ENCODE data around the gene SLC10A7. TPM values are rescaled to one million over a fixed set of nuclear protein-coding genes. Genes with fewer than 3 reads are reported as not detected.

Gene SLC10A7
- total RNA-seq, 1 donor from 2014 or later = 23.5 TPM

DNA sequence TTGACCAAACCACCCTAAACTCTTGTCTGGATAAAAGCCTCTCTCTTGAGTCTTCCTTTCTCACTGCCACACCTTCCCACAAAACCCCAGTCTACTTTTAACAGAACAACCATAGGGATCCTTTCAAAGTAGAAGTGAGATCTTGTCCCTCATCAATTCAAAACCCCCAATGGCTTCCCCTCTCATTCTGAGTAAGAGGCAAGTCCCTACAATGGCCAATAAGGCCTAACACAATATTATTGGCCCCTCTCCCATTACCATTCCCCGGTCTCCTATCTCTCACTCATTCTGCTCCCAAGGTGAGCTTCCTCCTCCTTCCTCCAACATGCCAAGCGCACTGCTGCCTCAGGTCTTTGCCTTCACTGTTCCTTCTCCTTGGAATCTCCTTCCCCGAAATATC lies 250.3 kb downstream of the SLC10A7 start:
- Histone ChIP-seq H3K9me3 (no peaks in the 10 kb centered on the region), H3K4me3 (no peak overlapping the region), H3K27me3 (ENCODE audit: low read depth) (no peaks in the 10 kb centered on the region), H3K36me3 (no peaks in the 10 kb centered on the region), H3K4me1 (no peaks in the 10 kb centered on the region), H3K27ac (no peak overlapping the region)
- no peak for TF ChIP-seq CTCF (IDR thresholded peaks at IDR 0.05)
- ATAC-seq = no peak
- intact Hi-C loops (cut with DNase I) = no loop called here
- no peak for DNase-seq

DNA sequence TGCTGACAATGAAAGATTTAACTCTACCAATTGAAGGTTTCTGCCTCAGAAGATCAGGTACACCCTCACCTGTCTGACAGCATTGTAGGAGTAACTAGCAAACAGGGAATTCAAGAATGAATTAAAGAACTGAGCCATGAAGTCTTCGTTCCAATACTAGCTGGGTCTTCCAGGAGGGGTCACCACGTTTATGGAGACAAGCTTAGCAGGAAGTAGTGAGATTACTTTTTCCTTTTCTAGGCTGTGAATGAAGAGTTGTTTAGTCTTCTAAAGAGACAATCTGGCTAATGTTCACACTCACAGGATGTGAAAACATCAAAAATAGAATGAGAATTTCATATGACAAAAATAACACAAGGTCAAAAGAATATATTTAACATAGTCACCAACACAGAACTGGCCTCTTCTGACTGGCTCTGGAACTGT lies 252.5 kb downstream of the SLC10A7 start:
- intact Hi-C loops (cut with DNase I) = no loop called here
- ATAC-seq (no peak), DNase-seq (no peak)

GRCh38 chr4:146267826-146268225 lies 253.9 kb downstream of the SLC10A7 start:
- Histone ChIP-seq H3K4me1 (no peaks in the 10 kb centered on the region), H3K9me3 (no peaks in the 10 kb centered on the region), H3K27me3 (ENCODE audit: low read depth) (no peaks in the 10 kb centered on the region), H3K4me3 (no peak overlapping the region), H3K36me3 (no peaks in the 10 kb centered on the region), H3K27ac (no peak overlapping the region)
- intact Hi-C loops (cut with DNase I) = no loop called here
- ATAC-seq (no peak), DNase-seq (no peak)
- TF ChIP-seq CTCF (IDR thresholded peaks at IDR 0.05) = no peak

More for the DNA sequence above, 252.5 kb downstream of the SLC10A7 start:
- no peaks in the 10 kb centered on the region for H3K4me1 ChIP-seq
- H3K27me3 ChIP-seq (ENCODE audit: low read depth) = no peaks in the 10 kb centered on the region
- H3K36me3 ChIP-seq = no peaks in the 10 kb centered on the region
- no peaks in the 10 kb centered on the region for H3K9me3 ChIP-seq
- no peak for TF ChIP-seq CTCF (IDR thresholded peaks at IDR 0.05)
- no peak overlapping the region for H3K4me3 ChIP-seq
- no peak overlapping the region for H3K27ac ChIP-seq

- intact Hi-C loops (cut with DNase I) = no loop called here
- ATAC-seq (no peak), DNase-seq (no peak)
- Histone ChIP-seq H3K4me3 (no peak overlapping the region), H3K36me3 (no peaks in the 10 kb centered on the region), H3K27me3 (ENCODE audit: low read depth) (no peaks in the 10 kb centered on the region), H3K4me1 (no peaks in the 10 kb centered on the region), H3K9me3 (no peaks in the 10 kb centered on the region), H3K27ac (no peak overlapping the region)
- TF ChIP-seq CTCF (IDR thresholded peaks at IDR 0.05) = no peak
Observed at GRCh38 chr4:146265950-146266490, 255.7 kb downstream of the SLC10A7 start.

- Histone ChIP-seq H3K27ac (no peak overlapping the region), H3K9me3 (no peaks in the 10 kb centered on the region), H3K27me3 (ENCODE audit: low read depth) (no peaks in the 10 kb centered on the region), H3K36me3 (no peaks in the 10 kb centered on the region), H3K4me3 (no peak overlapping the region), H3K4me1 (no peaks in the 10 kb centered on the region)
- no peak for DNase-seq
- ATAC-seq = no peak
- intact Hi-C loops (cut with DNase I) = no loop called here
- no peak for TF ChIP-seq CTCF (IDR thresholded peaks at IDR 0.05)
Observed at GRCh38 chr4:146263793-146264192, 257.9 kb downstream of the SLC10A7 start.

DNA sequence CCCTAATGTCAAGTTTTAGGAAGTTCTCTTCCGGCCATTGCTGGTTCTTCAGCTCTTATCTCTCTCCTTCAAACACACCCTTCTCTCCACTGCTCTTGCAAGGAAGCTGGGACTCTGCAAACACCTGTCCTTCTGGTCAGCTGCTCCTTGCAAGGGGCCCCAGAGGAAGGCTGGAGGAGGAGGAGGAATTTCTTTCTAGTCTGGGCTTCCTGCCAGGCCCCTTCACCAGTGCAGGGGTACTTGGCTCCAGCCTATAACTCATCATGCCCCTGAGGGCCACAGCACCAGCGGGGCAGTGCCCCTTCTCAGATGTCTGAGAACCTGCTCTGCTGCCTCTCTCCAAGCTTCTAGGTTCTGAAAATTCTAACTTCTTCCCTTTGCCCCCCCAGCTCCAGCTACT lies 260.7 kb downstream of the SLC10A7 start:
- TF ChIP-seq CTCF (IDR thresholded peaks at IDR 0.05) = no peak
- Histone ChIP-seq H3K9me3 (no peaks in the 10 kb centered on the region), H3K27me3 (ENCODE audit: low read depth) (no peaks in the 10 kb centered on the region), H3K4me1 (no peaks in the 10 kb centered on the region), H3K4me3 (no peak overlapping the region), H3K36me3 (peaks cover 10% of the 10 kb centered on the region), H3K27ac (no peak overlapping the region)
- ATAC-seq (no peak), DNase-seq (no peak)
- intact Hi-C loops (cut with DNase I) = no loop called here
